8988T (cell line): ENCODE measurements around the gene SRRM5.
"Not testable (repeated sequence)": the region's sequence is repeated elsewhere in the genome, so short reads cannot be mapped to it uniquely, and the experiment has no call there.

Source experiments
- DNase-seq: peaks from one replicate; pipeline ENCODE4 v3.0.0; 2011

The SRRM5 gene

GRCh38 chr19:43640424-43640757 lies 28.5 kb downstream of the SRRM5 start:
- no peak for DNase-seq

- DNase-seq: no peak
Observed at GRCh38 chr19:43641333-43641732, 29.4 kb downstream of the SRRM5 start.

- no peak for DNase-seq
Observed at GRCh38 chr19:43642531-43642930, 30.6 kb downstream of the SRRM5 start.

DNA sequence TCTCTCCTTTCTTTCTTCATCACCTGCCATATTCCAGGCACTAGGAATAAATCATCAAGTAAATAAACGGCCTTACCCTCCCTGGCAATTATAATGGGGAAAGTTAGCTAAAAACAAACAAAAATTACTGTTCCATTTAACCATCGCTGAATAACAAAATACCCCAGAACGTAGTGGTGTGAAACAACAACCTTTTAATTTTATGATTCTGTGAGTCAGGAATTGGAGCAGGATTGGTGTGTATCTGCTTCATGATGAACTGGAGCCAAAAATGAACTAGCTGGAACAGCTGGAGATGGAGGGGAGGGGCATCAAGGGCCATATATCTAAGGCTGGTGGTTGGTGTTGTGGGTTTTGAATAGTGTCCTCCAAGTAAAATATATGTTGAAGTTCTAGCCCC lies 31.4 kb downstream of the SRRM5 start:
- DNase-seq: no peak

- DNase-seq: no peak
Observed at GRCh38 chr19:43644181-43644580, 32.3 kb downstream of the SRRM5 start.

- no peak for DNase-seq
Observed at GRCh38 chr19:43648633-43649032, 36.7 kb downstream of the SRRM5 start.

- no peak for DNase-seq
Observed at GRCh38 chr19:43649514-43649913, 37.6 kb downstream of the SRRM5 start.

DNA sequence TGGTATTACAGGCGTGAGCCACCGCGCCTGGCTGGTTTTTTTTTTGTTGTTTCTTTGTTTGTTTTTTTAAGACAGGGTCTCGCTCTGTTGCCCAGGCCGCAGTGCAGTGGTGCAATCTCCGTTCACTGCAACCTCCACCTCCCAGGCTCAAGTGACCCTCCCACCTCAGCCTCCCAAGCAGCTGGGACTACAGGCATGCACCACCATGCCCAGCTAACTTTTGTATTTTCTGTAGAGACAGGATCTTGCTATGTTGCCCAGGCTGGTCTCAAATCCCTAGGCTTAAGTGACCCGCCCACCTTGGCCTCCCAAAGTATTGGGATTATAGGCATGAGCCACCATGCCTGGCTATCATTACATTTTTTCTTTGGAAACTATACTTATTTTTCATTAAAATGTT lies 38.4 kb downstream of the SRRM5 start:
- not testable (repeated sequence) for DNase-seq

DNA sequence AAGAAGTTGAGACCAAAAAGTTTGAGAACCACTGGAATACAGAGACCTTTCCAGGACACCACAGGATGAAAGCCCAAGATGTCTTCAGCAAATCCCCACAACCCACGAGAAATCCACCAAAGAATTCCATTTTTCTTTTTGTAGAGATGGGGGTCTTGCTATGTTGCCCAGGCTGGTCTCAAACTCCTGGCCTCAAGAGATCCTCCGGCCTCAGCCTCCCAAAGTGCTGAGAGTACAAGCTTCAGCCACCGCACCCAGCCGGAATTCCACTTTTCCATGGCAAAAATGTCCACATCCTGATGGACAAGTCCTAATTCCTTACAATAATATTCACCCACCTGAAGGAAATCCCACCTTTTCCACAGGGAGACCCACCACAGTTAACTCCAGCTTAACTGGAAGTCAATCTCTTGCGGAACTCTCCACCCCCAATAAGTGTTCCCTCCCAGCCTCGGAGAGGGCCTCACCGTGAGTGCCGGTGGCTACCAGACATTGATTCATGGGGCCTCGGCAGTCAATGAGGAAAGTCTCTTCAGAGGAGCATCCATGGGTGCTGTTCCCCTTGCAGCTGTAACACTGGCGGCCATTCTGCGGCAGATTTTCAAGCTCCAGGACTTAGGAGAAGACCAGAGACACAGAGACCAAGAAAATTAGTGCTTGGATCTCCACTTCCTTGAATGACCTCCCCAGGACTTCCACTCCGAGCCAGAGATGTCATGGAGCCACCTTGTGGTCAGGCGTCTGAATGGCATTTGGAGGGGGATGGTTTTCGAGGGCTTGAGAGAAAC lies 40.1 kb downstream of the SRRM5 start:
- DNase-seq: no peak

DNA sequence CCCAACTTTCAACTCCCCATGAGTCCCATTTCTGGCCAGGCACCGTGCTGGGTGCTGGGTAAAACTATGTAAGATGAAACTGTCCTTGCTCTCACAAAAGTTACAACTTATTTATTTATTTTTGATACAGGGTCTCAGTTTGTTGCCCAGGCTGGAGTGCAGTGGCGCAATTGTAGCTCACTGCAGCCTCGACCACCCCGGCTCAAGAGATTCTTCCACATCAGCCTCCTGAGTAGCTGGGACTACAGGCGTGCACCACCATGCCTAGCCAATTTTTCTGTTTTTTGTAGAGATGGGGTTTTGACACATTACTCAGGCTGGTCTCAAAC lies 40.6 kb downstream of the SRRM5 start:
- no peak for DNase-seq

DNA sequence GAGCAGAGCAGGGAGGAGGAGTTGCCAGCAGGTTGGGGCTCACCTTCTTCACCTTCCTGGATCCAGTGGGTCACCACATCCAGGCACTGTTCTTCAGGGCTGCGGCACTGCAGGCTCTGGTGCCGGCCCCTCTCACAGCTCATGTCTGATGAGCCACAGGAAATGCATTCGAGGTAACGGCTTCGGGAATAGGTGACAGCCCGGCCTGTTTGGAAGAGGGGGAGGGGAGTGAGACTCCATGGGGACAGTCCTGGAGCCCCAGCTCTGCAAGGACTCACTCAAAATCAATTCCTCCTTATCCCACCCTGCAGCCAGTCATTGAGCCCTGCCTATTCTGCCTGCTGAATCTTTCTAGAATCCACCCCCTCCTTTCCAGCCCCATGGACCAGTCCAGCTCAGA lies 44.5 kb downstream of the SRRM5 start:
- no peak for DNase-seq

- no peak for DNase-seq
Observed at GRCh38 chr19:43658001-43658400, 46.1 kb downstream of the SRRM5 start.

DNA sequence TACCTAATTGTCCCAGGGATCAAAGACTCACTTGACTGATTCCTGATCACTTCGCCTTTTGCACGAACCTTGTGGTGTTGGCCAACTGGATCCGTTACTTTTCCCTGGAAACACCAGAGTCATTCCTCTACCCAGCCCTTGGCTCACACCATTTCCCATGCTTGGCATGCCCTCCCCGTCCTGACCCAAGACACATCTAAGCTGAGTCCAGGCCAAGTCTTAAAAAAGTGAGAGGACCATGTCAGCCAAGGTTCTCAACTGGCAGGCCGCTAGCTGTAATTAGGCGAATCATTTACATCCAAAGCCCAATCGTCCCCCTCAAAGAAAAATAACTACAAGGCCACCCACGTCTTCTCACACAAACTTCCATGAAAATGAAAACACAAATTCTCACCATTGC lies 46.6 kb downstream of the SRRM5 start:
- DNase-seq: no peak

GRCh38 chr19:43660301-43660970 lies 48.5 kb downstream of the SRRM5 start:
- DNase-seq: no peak

GRCh38 chr19:43660971-43661360 lies 49.1 kb downstream of the SRRM5 start:
- DNase-seq: no peak

DNA sequence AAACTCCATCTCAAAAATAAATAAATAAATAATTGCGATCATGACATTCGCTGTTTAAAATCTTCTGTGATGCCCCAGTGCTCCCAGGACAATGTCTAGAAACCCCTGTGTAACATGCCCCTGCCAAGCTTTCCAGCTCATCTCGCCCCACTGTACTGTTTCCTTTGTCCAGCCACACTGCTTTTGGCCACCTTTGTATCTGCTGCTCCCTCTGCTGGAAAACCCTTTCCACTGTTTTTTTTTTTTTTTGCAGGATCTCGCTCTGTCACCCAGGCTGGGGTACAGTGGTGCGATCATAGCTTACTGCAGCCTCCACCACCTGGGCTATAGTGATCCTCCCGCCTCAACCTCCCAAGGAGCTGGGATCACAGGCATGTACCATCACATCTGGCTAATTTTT lies 50.6 kb downstream of the SRRM5 start:
- DNase-seq: no peak

DNA sequence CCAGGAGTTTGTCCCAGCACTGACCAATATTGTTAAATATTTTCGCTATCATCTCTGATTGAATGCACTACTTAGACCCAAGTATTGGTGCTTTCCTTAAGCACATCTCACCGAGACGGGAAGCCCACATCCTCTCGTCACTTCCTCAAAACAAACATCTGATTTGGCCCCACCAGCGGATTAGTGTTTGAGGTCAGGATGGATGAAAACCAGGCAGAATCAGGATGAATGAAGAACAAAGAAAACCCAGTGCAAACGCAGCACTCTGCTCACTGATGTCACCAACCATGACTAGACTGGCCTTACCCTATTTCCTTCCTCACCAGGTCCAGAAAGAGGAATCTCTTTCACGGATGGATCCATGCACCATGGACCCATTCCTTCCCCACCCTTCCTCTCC lies 52.1 kb downstream of the SRRM5 start:
- DNase-seq: no peak
